GM12878 (cell line): ENCODE measurements around the gene TBC1D20. TPM values are rescaled to one million over a fixed set of nuclear protein-coding genes. Genes with fewer than 3 reads are reported as not detected.

Experiments
- ATAC-seq: fragments of 200-7000 bp; cut with Tn5 transposase; 3 replicates; pipeline ENCODE4 v1.9.1; 2020; ENCODE audit warnings: mild to moderate bottlenecking, moderate library complexity
- BruUV-seq: library from RNA; stranded (reverse); fragments of 400-500 nt; replicated peaks from 2 replicates; lab custom pipeline; 2021; lab: Mats Ljungman, UMichigan
- CTCF ChIA-PET: fragments of 300-600 bp; sonication (Branson Sonifier 250); formaldehyde crosslinking; extraction: SDS; loops from one replicate; lab custom pipeline; 2021; ENCODE audit warnings: inconsistent platforms; lab: Yijun Ruan, JAX
- POLR2A ChIA-PET: fragments of 350-600 bp; formaldehyde crosslinking; extraction: SDS; loops from one replicate; lab custom pipeline; 2021; ENCODE audit warnings: inconsistent platforms; lab: Charles Lee
- RAD21 ChIA-PET: fragments of 300-600 bp; sonication (Branson Sonifier 250); formaldehyde crosslinking; loops from one replicate; lab custom pipeline; 2023; ENCODE audit warnings: antibody characterized with exemption; ENCODE audit not compliant: unreplicated experiment; lab: Charles Lee
- SMC1A ChIA-PET: fragments of 300-600 bp; sonication (Branson Sonifier 250); formaldehyde crosslinking; loops from one replicate; lab custom pipeline; 2023; ENCODE audit not compliant: unreplicated experiment, uncharacterized antibody; lab: Charles Lee
- DNase-seq: peaks from one replicate; pipeline ENCODE4 v3.0.0-alpha.2; 2011; ENCODE audit warnings: low read depth, low spot score
- FAIRE-seq: peaks from 3 replicates; lab custom pipeline; 2011; peaks lifted over from hg19 to GRCh38; lab: Jason Lieb, UNC
- H2AFZ ChIP-seq: 2 replicates; pipeline ENCODE4 v1.6.0; 2011; ENCODE audit warnings: low read depth, low read length, control low read depth; ENCODE audit not compliant: control insufficient read depth
- H3K27ac ChIP-seq: 2 replicates; pipeline ENCODE4 v1.5.1; 2011; ENCODE audit warnings: control low read depth; ENCODE audit not compliant: control insufficient read depth, insufficient read depth
- H3K27me3 ChIP-seq, 2 experiments: replicated peaks in 1 of 2; 2 replicates each; pipeline versions ENCODE4 v1.6.0 to v1.6.1; 2011; ENCODE audit warnings: low read length in 1 of 2; ENCODE audit not compliant: control insufficient read depth in 2 of 2, insufficient read depth in 2 of 2
- H3K36me3 ChIP-seq, 2 experiments: 2 replicates each; pipeline ENCODE4 v1.5.1; 2011; ENCODE audit warnings: low read length in 1 of 2; ENCODE audit not compliant: control insufficient read depth in 2 of 2, insufficient read depth in 2 of 2
- H3K4me1 ChIP-seq: 2 replicates; pipeline ENCODE4 v1.6.1; 2011; ENCODE audit warnings: mild to moderate bottlenecking, low read length, moderate library complexity, mixed read lengths; ENCODE audit not compliant: control insufficient read depth, insufficient read depth
- H3K4me2 ChIP-seq: 2 replicates; pipeline ENCODE4 v1.6.0; 2011; ENCODE audit warnings: control low read depth; ENCODE audit not compliant: control insufficient read depth, insufficient read depth
- H3K4me3 ChIP-seq: fragments of 200-600 bp; sonication (generic); 2 replicates; pipeline ENCODE4 v1.5.1; 2016
- H3K79me2 ChIP-seq: 2 replicates; pipeline ENCODE4 v1.6.0; 2011; ENCODE audit warnings: low read length; ENCODE audit not compliant: control insufficient read depth, insufficient read depth
- H3K9ac ChIP-seq: 2 replicates; pipeline ENCODE4 v1.8.0; 2011; ENCODE audit warnings: low read length, control low read depth, mixed read lengths; ENCODE audit not compliant: control insufficient read depth, insufficient read depth
- H3K9me3 ChIP-seq: replicated peaks from 3 replicates; pipeline ENCODE4 v1.5.1; 2011; ENCODE audit warnings: mild to moderate bottlenecking, low read length; ENCODE audit not compliant: control insufficient read depth, insufficient read depth
- H4K20me1 ChIP-seq: 2 replicates; pipeline ENCODE4 v1.6.0; 2011; ENCODE audit not compliant: control insufficient read depth, insufficient read depth
- BHLHE40 ChIP-seq, 2 experiments: fragments of 450-650 bp in 1 of 2; IDR thresholded peaks; 2 replicates each; pipeline ENCODE4 v1.6.1; 2011 to 2017; ENCODE audit warnings: low read depth in 2 of 2, borderline replicate concordance in 1 of 2, improper control_type of control experiment in 1 of 2, low read length in 1 of 2, mild to moderate bottlenecking in 1 of 2
- CBX5 ChIP-seq: sonication (generic); IDR thresholded peaks from 2 replicates; pipeline ENCODE4 v1.6.1; 2016; ENCODE audit warnings: low read depth, moderate library complexity, mild to moderate bottlenecking, inconsistent platforms
- EED ChIP-seq: sonication (generic); IDR thresholded peaks from 2 replicates; pipeline ENCODE4 v1.6.1; 2016; ENCODE audit warnings: antibody characterized with exemption, low read depth
- EGR1 ChIP-seq, 2 experiments: IDR thresholded peaks; 1 replicate in 1 of 2; 2 replicates in 1 of 2; pipeline ENCODE4 v1.6.1; 2011 to 2012; ENCODE audit warnings: low read depth in 2 of 2, low read length in 2 of 2, borderline replicate concordance in 1 of 2, mild to moderate bottlenecking in 1 of 2, moderate library complexity in 1 of 2
- ETV6 ChIP-seq, 2 experiments: fragments of 450-650 bp in 1 of 2; IDR thresholded peaks in 1 of 2; conservative IDR thresholded peaks in 1 of 2; 2 replicates each; pipeline ENCODE4 v1.6.1; 2014; ENCODE audit warnings: antibody characterized with exemption in 1 of 2, borderline replicate concordance in 1 of 2, low read depth in 1 of 2, mild to moderate bottlenecking in 1 of 2, moderate library complexity in 1 of 2
- EZH2 ChIP-seq: IDR thresholded peaks from 2 replicates; pipeline ENCODE4 v1.6.1; 2012; ENCODE audit warnings: low read depth, mild to moderate bottlenecking, control low read depth, inconsistent platforms, low read length, borderline replicate concordance; ENCODE audit not compliant: control insufficient read depth
- GATAD2B ChIP-seq: fragments of 450-650 bp; conservative IDR thresholded peaks from 2 replicates; pipeline ENCODE4 v1.6.1; 2017; ENCODE audit warnings: low read depth, mild to moderate bottlenecking, moderate library complexity
- HCFC1 ChIP-seq: fragments of 150-350 bp; IDR thresholded peaks from 2 replicates; pipeline ENCODE4 v1.6.1; 2014; ENCODE audit warnings: low read length
- MEF2A ChIP-seq: IDR thresholded peaks from 2 replicates; pipeline ENCODE4 v1.6.1; 2011; ENCODE audit warnings: low read depth, mild to moderate bottlenecking, low read length, moderate library complexity; ENCODE audit not compliant: insufficient read depth
- NFIC ChIP-seq: IDR thresholded peaks from 2 replicates; pipeline ENCODE4 v1.6.1; 2012; ENCODE audit warnings: low read depth, mild to moderate bottlenecking, inconsistent platforms, low read length, moderate library complexity
- NFYA ChIP-seq: IDR thresholded peaks from 2 replicates; pipeline ENCODE4 v1.6.1; 2011; ENCODE audit warnings: low read depth, mild to moderate bottlenecking, low read length, improper control_type of control experiment, borderline replicate concordance
- POLR2A ChIP-seq: IDR thresholded peaks from 2 replicates; pipeline ENCODE4 v1.6.1; 2011; ENCODE audit warnings: low read depth, mild to moderate bottlenecking, low read length
- POLR2AphosphoS5 ChIP-seq: IDR thresholded peaks from 2 replicates; pipeline ENCODE4 v1.6.1; 2011; ENCODE audit warnings: mild to moderate bottlenecking, low read length, inconsistent platforms
- SMAD5 ChIP-seq: IDR thresholded peaks from 2 replicates; pipeline ENCODE4 v1.6.1; 2016; ENCODE audit warnings: antibody characterized with exemption, low read depth
- SMC3 ChIP-seq: IDR thresholded peaks from 2 replicates; pipeline ENCODE4 v1.6.1; 2011; ENCODE audit warnings: low read length, improper control_type of control experiment, borderline replicate concordance
- TCF3 ChIP-seq: IDR thresholded peaks from 2 replicates; pipeline ENCODE4 v1.6.1; 2012; ENCODE audit warnings: low read depth, mild to moderate bottlenecking, low read length, borderline replicate concordance; ENCODE audit not compliant: insufficient read depth
- YY1 ChIP-seq: IDR thresholded peaks from 2 replicates; pipeline ENCODE4 v1.6.1; 2011; ENCODE audit warnings: low read depth, mild to moderate bottlenecking, low read length
- ZZZ3 ChIP-seq: IDR thresholded peaks from 2 replicates; pipeline ENCODE4 v1.6.1; 2011; ENCODE audit warnings: low read depth; ENCODE audit not compliant: control insufficient read depth, insufficient read length
- WGBS: methylation state at CpG from one replicate; pipeline ENCODE4 v1.1.6; 2016; ENCODE audit warnings: low lambda C conversion rate; ENCODE audit not compliant: insufficient replicate concordance, insufficient coverage; ENCODE audit errors: missing lambda C conversion rate; 5-methylcytosine and 5-hydroxymethylcytosine counted together
- in situ Hi-C: fragments of 300-500 bp; cut with MboI; formaldehyde crosslinking; loops from 9 replicates; pipeline ENCODE4 v1.14.3; 2018; ENCODE audit warnings: mixed read lengths
- intact Hi-C: fragments of 100-400 bp; cut with micrococcal nuclease; formaldehyde crosslinking; loops from one replicate; pipeline ENCODE4 v1.14.2; 2022; ENCODE audit not compliant: unreplicated experiment
- polyA plus RNA-seq, 11 experiments: library from polyadenylated mRNA; depleted of rRNA in 4 of 11; unstranded in 6 of 11; stranded (reverse) in 5 of 11; fragments of >200 nt; fragmentation: Nextera tagmentation in 4 of 11; fragmentation: Illumina TruSeq in 1 of 11; extraction: Ambion mirVana in 4 of 11; extraction: Trizol in 1 of 11; gene quantifications; 1 replicate in 1 of 11; 2 replicates in 10 of 11; pipeline versions ENCODE4 v1.2.1 to v1.2.3, GENCODE V29; 2011 to 2016; ENCODE audit warnings: inconsistent platforms in 2 of 11, missing spikeins in 2 of 11, low read depth in 1 of 11
- total RNA-seq, 4 experiments: library from RNA; depleted of rRNA in 3 of 4; stranded (reverse); fragments of >200 nt in 3 of 4; fragmentation: Illumina TruSeq in 1 of 4; extraction: Trizol in 1 of 4; gene quantifications; 2 replicates each; pipeline versions ENCODE4 v1.2.1 to v1.2.3, GENCODE V29; 2013 to 2021

Gene TBC1D20
- total and polyA plus RNA-seq, 10 of the 15 experiments (the other 5 are each of a cell fraction or from before 2014, with no cell fraction given) = 4.3 to 17.9 (median 11.2) TPM

- DNase-seq = no peak
- SMC1A ChIA-PET = interaction anchor here (0.6 to 0.9 kb wide), 2 partner anchors 49 to 69 kb away, joined by 3 to 4 read pairs; no protein-coding TSS in a partner anchor
- Histone ChIP-seq H3K27ac (peak overlapping the region; percentile 97), H3K4me2 (peak overlapping the region; percentile 82), H3K27me3 (no peaks in the 10 kb centered on the region; a peak in 1 of 4 replicates), H4K20me1 (no peaks in the 10 kb centered on the region), H3K4me1 (peaks cover 5% of the 10 kb centered on the region; the same call in 1 of the 2 replicates), H3K4me3 (peak overlapping the region; percentile 91), H3K9me3 (no peaks in the 10 kb centered on the region; the same call in 2 of the 3 replicates), H2AFZ (no peak overlapping the region), H3K36me3 (0 out of 4 replicates have a peak, but pooled peaks cover 0 to 13% of the 10 kb centered on the region in 2 experiments), H3K79me2 (peaks cover 51% of the 10 kb centered on the region), H3K9ac (peak overlapping the region; percentile 99)
- CTCF ChIA-PET = interaction anchor here (1.2 to 1.6 kb wide), 3 partner anchors 24 to 55 kb away, joined by 3 to 4 read pairs (median 3); no protein-coding TSS in a partner anchor
- in situ Hi-C loops (no loop called here), intact Hi-C loops (no loop called here)
- RAD21 ChIA-PET = interaction anchor here (1.0 to 1.2 kb wide), 2 partner anchors 22 to 51 kb away, joined by 3 to 4 read pairs; no protein-coding TSS in a partner anchor
- 7% methylated on average over 7 of the region's 7 CpGs for WGBS
- POLR2A ChIA-PET = interaction anchor here (1.0 kb wide), 1 partner anchor 51 kb away, joined by 3 read pairs; no protein-coding TSS in a partner anchor
- BruUV-seq = no TSS peak
- no peak for FAIRE-seq
- peak; percentile 49 for ATAC-seq
- TF ChIP-seq TCF3 (no peak), ETV6 (conservative IDR thresholded peaks at IDR 0.05 in 1 of 2, IDR thresholded peaks at IDR 0.05 in 1 of 2; ENCODE audit: borderline replicate concordance in 1 of 2, low read depth in 1 of 2) (0 out of 4 replicates have a peak, but pooled peaks of 1 of the 2 experiments have one; percentile 14), BHLHE40 (IDR thresholded peaks at IDR 0.05; ENCODE audit: borderline replicate concordance in 1 of 2, low read depth in 2 of 2, low read length in 1 of 2) (peak in 1 of 2 experiments; percentile 49; a peak in 1 of 4 replicates), EGR1 (IDR thresholded peaks at IDR 0.05; ENCODE audit: borderline replicate concordance in 1 of 2, low read depth in 2 of 2, low read length in 2 of 2) (no peak), HCFC1 (no peak), EED (no peak), CBX5 (no peak), YY1 (peak; percentile 62), NFIC (no peak), EZH2 (no peak), SMC3 (no peak), SMAD5 (no peak), NFYA (no peak), GATAD2B (peak; percentile 15; the same call in 1 of the 2 replicates), POLR2AphosphoS5 (peak; percentile 32; the same call in 1 of the 2 replicates), MEF2A (no peak), POLR2A (0 out of 2 replicates have a peak, but pooled peaks have one; percentile 7), ZZZ3 (no peak)
These were observed 53.3 kb downstream of the TBC1D20 start for GRCh38 chr20:408843-409696.
